ENCODE data around the gene LINGO1. TPM values are rescaled to one million over a fixed set of nuclear protein-coding genes. Genes with fewer than 3 reads are reported as not detected.

The LINGO1 gene
- total and polyA plus RNA-seq, 9 of the 15 experiments (the other 6 are each of a cell fraction or from before 2014, with no cell fraction given), result 0.07 to 15.3 (median 2.1) TPM

GRCh38 chr15:77632534-77633133 lies at the start of gene LINGO1 (continued):
- TF ChIP-seq E2F6 (IDR thresholded peaks at IDR 0.05; ENCODE audit: borderline replicate concordance in 1 of 2, extremely low read depth in 1 of 2, insufficient read depth in 1 of 2, insufficient read length in 1 of 2, low read depth in 1 of 2, low read length in 1 of 2, poor library complexity in 1 of 2, severe bottlenecking in 1 of 2) (peak in 1 of 2 experiments; percentile 77), RUNX1 (IDR thresholded peaks at IDR 0.05; ENCODE audit: low read depth) (no peak)

- H3K36me3 ChIP-seq (ENCODE audit: control insufficient read depth, insufficient read depth, low read length), result no peaks in the 10 kb centered on the region
- no peak overlapping the region for H3K9ac ChIP-seq (ENCODE audit: insufficient read depth in 1 of 2, low read depth in 2 of 2, low read length in 2 of 2)
- no peak overlapping the region for H3K4me3 ChIP-seq
- no peak overlapping the region for H3K27ac ChIP-seq (ENCODE audit: extremely low read depth, low read depth, low read length)
- in situ Hi-C loops (cut with MboI) (no loop called here), intact Hi-C loops (cut with micrococcal nuclease) (no loop called here)
- TF ChIP-seq NFE2L1 (tag; IDR thresholded peaks at IDR 0.05; ENCODE audit: borderline replicate concordance, low read depth) (no peak), TEAD4 (IDR thresholded peaks at IDR 0.05; ENCODE audit: low read length) (no peak), TEAD4 (CRISPR knock-in tag; IDR thresholded peaks at IDR 0.05; ENCODE audit: borderline replicate concordance) (no peak)
- no peak for ATAC-seq
- H3K9me3 ChIP-seq (replicated peaks; ENCODE audit: control insufficient read depth, insufficient read depth, low read depth, low read length), result no peaks in the 10 kb centered on the region
- no peak for FAIRE-seq
- H4K20me1 ChIP-seq (replicated peaks; ENCODE audit: control insufficient read depth, insufficient read depth, low read length), result peaks cover 13% of the 10 kb centered on the region; the same call in 1 of the 2 replicates
- no peak for DNase-seq (ENCODE audit: extremely low read depth in 1 of 4, low spot score in 3 of 4)
- H3K27me3 ChIP-seq (ENCODE audit: control insufficient read depth in 2 of 2, insufficient read depth in 2 of 2, low read length in 2 of 2), result peaks cover 7 to 63% of the 10 kb centered on the region in 2 experiments; a peak in 4 of 5 replicates
- BruUV-seq (replicated peaks), result no TSS peak
- H3K79me2 ChIP-seq (ENCODE audit: control insufficient read depth, insufficient read depth, low read length), result no peaks in the 10 kb centered on the region
- ChIA-PET POLR2A (no interaction called here), CTCF (ENCODE audit: low intra/inter-chr PET ratio) (no interaction called here)
- peaks cover 0 to 3% of the 10 kb centered on the region in 2 experiments; a peak in 2 of 5 replicates for H3K4me1 ChIP-seq (replicated peaks in 1 of 2; ENCODE audit: control insufficient read depth in 2 of 2, insufficient read depth in 2 of 2, low read length in 2 of 2)
- H3K4me2 ChIP-seq (ENCODE audit: insufficient read depth, low read length), result no peak overlapping the region
- H2AFZ ChIP-seq (ENCODE audit: low read depth, low read length), result no peak overlapping the region
- no peaks in the 10 kb centered on the region for H3K9me1 ChIP-seq (ENCODE audit: control insufficient read depth, insufficient read depth, low read length)
- WGBS (ENCODE audit: insufficient coverage, low coverage, missing lambda C conversion rate), result 0% methylated on average over 2 of the region's 2 CpGs
Observed at GRCh38 chr15:77681362-77681761, 48.6 kb upstream of the LINGO1 start.
